A673 (cell line): Measurements from ENCODE around the gene CIAO2A. TPM values are rescaled to one million over a fixed set of nuclear protein-coding genes. Genes with fewer than 3 reads are reported as not detected.

ENCODE experiments used
- BruUV-seq: library from RNA; stranded (reverse); fragments of 400-500 nt; replicated peaks from 2 replicates; lab custom pipeline; 2021; lab: Mats Ljungman, UMichigan
- CTCF ChIA-PET: fragments of 300-600 bp; sonication (Branson Sonifier 250); formaldehyde crosslinking; loops from one replicate; lab custom pipeline; 2022; ENCODE audit warnings: antibody characterized with exemption; lab: Charles Lee
- POLR2A ChIA-PET: fragments of 300-600 bp; sonication (Branson Sonifier 250); formaldehyde crosslinking; loops from one replicate; lab custom pipeline; 2022; ENCODE audit warnings: antibody characterized with exemption; ENCODE audit not compliant: low non-redundant PET; lab: Charles Lee
- DNase-seq: peaks from one replicate; pipeline ENCODE4 v3.0.0-alpha.2; 2015; ENCODE audit warnings: low spot score
- H3K27ac ChIP-seq: fragments of 200-600 bp; sonication (generic); 2 replicates; pipeline ENCODE4 v1.5.1; 2016; ENCODE audit warnings: mixed run types, low read depth, mild to moderate bottlenecking, mixed read lengths, antibody characterized with exemption, low read length; ENCODE audit not compliant: poor library complexity, severe bottlenecking
- H3K27me3 ChIP-seq: fragments of 200-600 bp; sonication (generic); replicated peaks from 2 replicates; pipeline ENCODE4 v1.6.1; 2017; ENCODE audit warnings: mixed run types, low read depth, mild to moderate bottlenecking, mixed read lengths, antibody characterized with exemption, low read length; ENCODE audit not compliant: insufficient read depth, poor library complexity
- H3K36me3 ChIP-seq: fragments of 200-600 bp; sonication (generic); 2 replicates; pipeline ENCODE4 v1.6.1; 2016; ENCODE audit warnings: mixed run types, mild to moderate bottlenecking, mixed read lengths, antibody characterized with exemption, low read length; ENCODE audit not compliant: insufficient read depth, poor library complexity, severe bottlenecking
- H3K4me1 ChIP-seq: fragments of 200-600 bp; sonication (generic); 2 replicates; pipeline ENCODE4 v1.6.1; 2017; ENCODE audit warnings: mixed run types, mild to moderate bottlenecking, mixed read lengths, antibody characterized with exemption, low read length; ENCODE audit not compliant: insufficient read depth, poor library complexity, severe bottlenecking
- H3K4me3 ChIP-seq: fragments of 200-600 bp; sonication (generic); 2 replicates; pipeline ENCODE4 v1.5.1; 2016; ENCODE audit warnings: low read depth, mixed run types, mild to moderate bottlenecking, mixed read lengths, low read length; ENCODE audit not compliant: poor library complexity, severe bottlenecking
- H3K9me3 ChIP-seq: fragments of 200-600 bp; sonication (generic); 2 replicates; pipeline ENCODE4 v1.6.1; 2016; ENCODE audit warnings: mixed run types, low read depth, mild to moderate bottlenecking, mixed read lengths, antibody characterized with exemption, low read length; ENCODE audit not compliant: poor library complexity, severe bottlenecking
- CTCF ChIP-seq: fragments of 300-800, 200-600 bp; sonication (generic); conservative IDR thresholded peaks from 2 replicates; pipeline ENCODE4 v1.5.1; 2017; ENCODE audit warnings: low read depth, mild to moderate bottlenecking, antibody characterized with exemption, low read length, moderate library complexity, mixed read lengths
- EZH2 ChIP-seq: fragments of 200-600 bp; sonication (generic); IDR thresholded peaks from 2 replicates; pipeline ENCODE4 v1.6.1; 2017; ENCODE audit warnings: borderline replicate concordance, low read depth, mild to moderate bottlenecking, mixed read lengths, antibody characterized with exemption, low read length; ENCODE audit not compliant: poor library complexity, severe bottlenecking
- intact Hi-C: fragments of 100-400 bp; cut with micrococcal nuclease; formaldehyde crosslinking; loops from one replicate; pipeline ENCODE4 v1.10.0; 2022; ENCODE audit not compliant: unreplicated experiment
- total RNA-seq: library from RNA; stranded (reverse); gene quantifications from 2 replicates; pipeline ENCODE4 v1.2.3, GENCODE V29; 2021

CIAO2A gene
- total RNA-seq, 1 experiment from 2014 or later = 75.6 TPM

- DNase-seq = no peak
- Histone ChIP-seq H3K27ac (no peak overlapping the region), H3K9me3 (no peaks in the 10 kb centered on the region), H3K27me3 (no peaks in the 10 kb centered on the region), H3K36me3 (peaks cover 13% of the 10 kb centered on the region), H3K4me1 (peaks cover 12% of the 10 kb centered on the region), H3K4me3 (no peak overlapping the region)
- TF ChIP-seq CTCF (no peak), EZH2 (no peak)
- BruUV-seq = no TSS peak
- ChIA-PET CTCF (no interaction called here), POLR2A (interaction anchor here (0.6 to 0.7 kb wide), 2 partner anchors 9 to 128 kb away, joined by 3 to 7 read pairs; no protein-coding TSS in a partner anchor)
- intact Hi-C loops = no loop called here
Measured at GRCh38 chr15:64141798-64142512, 48.3 kb upstream of the CIAO2A start.

- Histone ChIP-seq H3K36me3 (peaks cover 41% of the 10 kb centered on the region), H3K27me3 (no peaks in the 10 kb centered on the region), H3K27ac (no peak overlapping the region), H3K9me3 (no peaks in the 10 kb centered on the region), H3K4me3 (no peak overlapping the region), H3K4me1 (no peaks in the 10 kb centered on the region)
- intact Hi-C loops = no loop called here
- ChIA-PET CTCF (no interaction called here), POLR2A (no interaction called here)
- no peak for DNase-seq
- no TSS peak for BruUV-seq
- TF ChIP-seq CTCF = no peak
- TF ChIP-seq EZH2 = no peak
Measured at GRCh38 chr15:64138331-64138941, 44.8 kb upstream of the CIAO2A start.

GRCh38 chr15:64137226-64137833 is 43.7 kb upstream of the CIAO2A start:
- POLR2A ChIA-PET = no interaction called here
- Histone ChIP-seq H3K4me3 (no peak overlapping the region), H3K4me1 (no peaks in the 10 kb centered on the region), H3K27ac (no peak overlapping the region), H3K36me3 (peaks cover 46% of the 10 kb centered on the region), H3K27me3 (no peaks in the 10 kb centered on the region), H3K9me3 (no peaks in the 10 kb centered on the region)
- CTCF ChIA-PET = no interaction called here
- TF ChIP-seq EZH2 (no peak), CTCF (no peak)
- BruUV-seq = no TSS peak
- intact Hi-C loops = no loop called here
- DNase-seq = no peak
